HT-29 (cell line): Measurements from ENCODE around the gene ATP10A. TPM values are rescaled to one million over a fixed set of nuclear protein-coding genes. Genes with fewer than 3 reads are reported as not detected.

Experiments used
- DNase-seq: peaks from one replicate; pipeline ENCODE4 v3.0.0-alpha.2; 2015; ENCODE audit warnings: low spot score
- total RNA-seq: library from RNA; depleted of rRNA; stranded (reverse); fragments of >200 nt; shearing (Covaris generic); gene quantifications from 2 replicates; pipeline ENCODE4 v1.2.3, GENCODE V29; 2014; rRNA removed

ATP10A gene
- not detected in 2 replicates for total RNA-seq

GRCh38 chr15:25863111-25863967 lies at the start of gene ATP10A:
ATP10A (minus strand) TSS chr15:25863327; CDS start chr15:25863096, 231 bp downstream.
- no peak for DNase-seq

DNA sequence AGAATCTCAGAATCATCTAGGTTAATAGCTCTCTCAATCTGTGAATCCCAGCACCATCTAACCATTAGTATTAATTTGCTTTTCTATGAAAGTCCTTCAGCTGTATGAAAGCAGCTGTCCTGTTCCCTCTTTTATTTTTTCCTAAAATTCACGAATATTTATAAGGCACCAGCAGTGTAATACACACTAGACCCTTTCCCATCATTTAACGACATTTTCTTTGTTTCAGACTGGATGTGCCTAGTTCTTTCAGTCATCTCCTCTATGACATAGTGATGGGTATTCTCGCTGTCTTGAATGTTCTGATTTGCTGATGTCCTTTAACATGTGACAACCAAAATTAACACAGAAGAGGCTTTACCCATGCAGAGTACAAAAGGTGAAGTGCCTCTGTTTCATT lies 48.9 kb upstream of the ATP10A start:
- no peak for DNase-seq

DNA sequence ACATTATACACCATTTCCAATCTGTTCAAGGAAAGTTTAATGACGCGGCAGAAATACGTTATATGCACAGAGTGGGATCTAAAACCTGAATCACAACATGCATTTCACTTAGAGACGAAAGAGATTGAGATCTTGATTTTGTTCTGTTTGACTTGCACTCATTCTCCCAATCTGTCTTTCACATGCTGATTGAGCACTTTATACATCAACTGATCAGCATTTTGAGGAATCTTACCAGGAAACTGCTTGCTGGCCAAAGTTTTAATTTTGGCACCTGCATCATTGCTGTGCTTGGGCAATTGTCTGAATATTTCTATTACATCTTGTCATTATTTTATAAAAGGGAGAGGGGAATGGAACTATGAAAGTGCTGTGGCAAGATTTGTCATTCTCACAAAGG lies 47.7 kb upstream of the ATP10A start:
- DNase-seq, result no peak

DNA sequence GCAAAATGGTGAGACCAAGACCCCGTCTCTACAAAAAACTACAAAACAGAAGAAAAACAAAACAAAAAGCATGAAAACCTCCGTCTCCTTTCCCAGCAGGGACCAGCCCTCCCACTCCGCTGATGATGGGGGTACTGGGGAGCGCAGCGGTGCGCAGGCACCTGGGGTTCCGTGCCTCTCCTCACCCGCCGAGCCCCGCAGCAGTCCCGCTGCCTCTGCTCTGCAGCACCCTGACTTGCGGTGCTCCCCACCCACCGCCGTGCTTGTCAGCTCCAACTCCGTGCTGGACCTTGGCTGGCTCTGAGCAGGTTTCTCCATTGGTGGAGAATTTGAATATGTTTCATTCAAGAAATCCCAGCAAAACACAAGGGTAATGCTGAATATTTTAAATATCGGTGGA lies 46.7 kb upstream of the ATP10A start:
- no peak for DNase-seq

- no peak for DNase-seq
Measured at GRCh38 chr15:25909325-25909724, 46.2 kb upstream of the ATP10A start.

DNA sequence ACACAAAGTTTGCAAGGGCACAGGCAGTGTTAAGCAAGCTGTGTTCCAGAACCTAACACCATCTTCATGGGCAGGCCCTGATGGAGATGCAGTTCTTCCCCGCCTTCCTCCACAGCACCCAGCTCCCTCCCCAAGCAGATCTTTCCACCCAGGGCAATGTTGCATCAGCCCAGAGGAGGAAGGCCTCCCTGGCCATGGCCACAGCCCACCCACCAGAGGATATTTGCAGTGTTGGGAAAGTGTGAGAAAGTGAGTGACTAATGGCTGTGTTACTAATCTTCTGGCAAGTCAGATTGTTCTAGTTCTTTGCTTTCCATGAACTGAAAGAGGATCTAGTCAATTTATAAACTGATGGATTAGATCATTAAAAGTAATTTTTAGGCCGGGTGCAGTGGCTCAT lies 42.0 kb upstream of the ATP10A start:
- DNase-seq, result no peak

GRCh38 chr15:25903024-25903581 lies 40.0 kb upstream of the ATP10A start:
- DNase-seq, result no peak

- no peak for DNase-seq
Measured at GRCh38 chr15:25901811-25902605, 38.9 kb upstream of the ATP10A start.

GRCh38 chr15:25900901-25901300 lies 37.8 kb upstream of the ATP10A start:
- DNase-seq, result no peak

DNA sequence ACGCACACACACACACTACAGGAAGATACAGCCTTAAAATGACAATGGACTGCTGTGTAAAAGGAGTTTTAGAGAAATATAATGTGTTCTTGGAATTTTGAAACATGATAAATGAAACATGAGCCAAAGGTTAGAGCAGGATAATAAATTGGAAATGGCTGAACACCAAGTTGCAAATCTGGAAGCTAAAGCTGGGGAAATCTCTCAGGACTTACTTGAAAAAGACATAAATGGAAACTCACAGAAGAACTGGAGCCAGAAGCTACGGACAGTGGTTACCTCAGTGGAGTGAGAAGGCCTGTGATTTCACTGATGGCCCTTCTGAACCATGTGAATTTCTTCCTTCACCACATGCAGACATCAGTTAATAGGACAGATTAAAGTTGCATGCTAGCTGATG lies 37.3 kb upstream of the ATP10A start:
- no peak for DNase-seq

DNA sequence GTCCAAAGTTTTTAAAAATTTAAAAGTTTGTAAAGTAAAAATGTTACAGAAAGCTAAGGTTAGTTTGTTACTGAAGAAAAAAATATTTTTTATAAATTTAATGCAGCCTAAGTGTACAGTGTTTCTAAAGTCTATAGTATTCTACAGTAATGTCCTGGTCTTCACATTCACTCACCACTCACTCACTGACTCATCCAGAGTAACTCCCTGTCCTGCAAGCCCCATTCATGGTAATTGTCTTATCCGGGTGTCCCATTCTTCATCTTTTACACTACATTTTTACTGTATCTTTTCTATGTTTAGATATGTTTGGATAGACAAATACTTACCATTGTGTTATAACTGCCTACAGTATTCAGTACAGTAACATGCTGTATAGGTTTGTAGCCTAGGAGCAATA lies 36.7 kb upstream of the ATP10A start:
- DNase-seq, result no peak

GRCh38 chr15:25897658-25898057 lies 34.5 kb upstream of the ATP10A start:
- no peak for DNase-seq

DNA sequence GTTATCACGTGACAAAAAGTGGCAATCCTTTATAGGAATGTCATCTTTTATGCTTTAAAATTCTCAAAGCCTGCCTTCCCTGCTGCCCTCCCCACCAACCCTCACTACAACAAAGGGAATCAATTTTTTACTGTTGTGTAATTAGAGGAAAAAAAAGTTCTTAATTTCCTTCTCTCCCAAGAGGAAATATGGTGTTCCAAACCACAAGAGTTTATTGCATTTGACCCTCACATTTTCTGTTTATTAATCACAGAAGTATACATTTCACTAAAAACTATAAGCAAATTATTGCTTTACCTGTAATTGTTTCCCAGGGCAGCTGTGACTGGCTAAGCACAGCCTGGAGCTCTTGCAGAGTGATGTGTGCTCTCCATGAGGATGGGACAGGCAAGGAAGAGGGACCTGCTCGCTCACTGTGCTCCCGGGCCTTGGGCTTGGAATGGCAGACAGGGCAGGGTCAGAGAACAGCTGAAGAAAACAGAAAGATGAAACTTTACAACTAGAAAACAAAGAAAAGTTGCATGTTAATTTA lies 31.3 kb upstream of the ATP10A start:
- no peak for DNase-seq

DNA sequence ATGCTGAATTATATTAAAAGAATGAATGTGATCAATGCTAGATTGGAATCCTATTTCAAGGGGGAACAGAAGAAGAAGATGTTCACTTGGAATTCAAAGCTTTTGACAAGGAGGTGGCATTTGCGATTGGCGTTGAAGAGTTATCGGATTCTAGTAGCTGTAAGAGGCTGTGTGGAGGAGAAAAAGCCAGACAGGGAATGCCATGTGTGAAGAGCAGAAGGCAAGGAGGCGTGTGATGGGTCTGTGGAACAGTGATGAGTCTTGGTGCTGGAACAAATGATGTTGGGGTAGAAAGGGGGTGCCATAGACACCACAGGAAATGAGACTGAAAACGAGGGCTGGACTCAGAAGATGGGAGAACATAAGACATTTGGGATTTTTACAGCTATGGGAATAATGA lies 30.5 kb upstream of the ATP10A start:
- DNase-seq, result no peak

- DNase-seq, result no peak
Measured at GRCh38 chr15:25892126-25892525, 29.0 kb upstream of the ATP10A start.

- no peak for DNase-seq
Measured at GRCh38 chr15:25891081-25891480, 28.0 kb upstream of the ATP10A start.

DNA sequence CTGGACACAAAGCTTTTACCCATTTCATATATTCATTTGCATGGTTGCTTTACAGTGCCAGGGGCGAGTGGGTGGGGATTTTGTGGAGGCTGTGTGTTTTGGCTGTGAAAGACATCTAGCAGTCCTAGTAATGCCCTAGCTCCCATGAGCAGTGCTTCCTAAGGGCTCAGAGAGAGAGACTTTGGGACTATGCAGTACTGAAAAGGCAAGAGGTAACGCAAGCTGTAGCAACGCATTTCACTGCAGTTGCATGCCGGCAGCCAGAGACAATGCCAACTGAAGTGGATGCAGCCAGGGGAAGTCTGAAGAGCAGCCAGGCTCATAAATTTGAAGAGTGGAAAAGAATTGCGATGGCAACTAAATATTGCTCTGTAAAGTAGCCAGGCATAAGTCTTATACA lies 27.4 kb upstream of the ATP10A start:
- DNase-seq, result no peak

- DNase-seq, result no peak
Measured at GRCh38 chr15:25887870-25888269, 24.7 kb upstream of the ATP10A start.

GRCh38 chr15:25886498-25887140 lies 23.5 kb upstream of the ATP10A start:
- no peak for DNase-seq

DNA sequence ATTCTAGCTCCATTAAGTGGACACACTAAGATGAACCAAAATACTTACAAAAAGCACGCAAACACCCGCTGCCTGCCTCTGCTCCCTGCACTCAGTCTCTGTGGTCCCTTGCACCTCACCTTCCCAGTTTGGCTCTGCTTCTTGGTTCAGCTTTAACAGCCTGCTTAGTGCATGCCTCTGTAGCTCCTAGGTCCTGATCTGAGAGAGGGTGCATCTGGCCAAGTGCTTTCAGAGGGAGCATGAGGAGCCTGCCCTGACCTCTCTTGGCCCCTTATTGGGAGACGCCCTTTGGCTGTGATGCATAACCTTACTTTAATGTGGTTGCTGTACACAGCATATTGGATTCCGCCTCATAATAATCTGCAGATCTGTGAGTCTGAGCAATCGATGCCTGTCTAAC lies 21.2 kb upstream of the ATP10A start:
- no peak for DNase-seq

DNA sequence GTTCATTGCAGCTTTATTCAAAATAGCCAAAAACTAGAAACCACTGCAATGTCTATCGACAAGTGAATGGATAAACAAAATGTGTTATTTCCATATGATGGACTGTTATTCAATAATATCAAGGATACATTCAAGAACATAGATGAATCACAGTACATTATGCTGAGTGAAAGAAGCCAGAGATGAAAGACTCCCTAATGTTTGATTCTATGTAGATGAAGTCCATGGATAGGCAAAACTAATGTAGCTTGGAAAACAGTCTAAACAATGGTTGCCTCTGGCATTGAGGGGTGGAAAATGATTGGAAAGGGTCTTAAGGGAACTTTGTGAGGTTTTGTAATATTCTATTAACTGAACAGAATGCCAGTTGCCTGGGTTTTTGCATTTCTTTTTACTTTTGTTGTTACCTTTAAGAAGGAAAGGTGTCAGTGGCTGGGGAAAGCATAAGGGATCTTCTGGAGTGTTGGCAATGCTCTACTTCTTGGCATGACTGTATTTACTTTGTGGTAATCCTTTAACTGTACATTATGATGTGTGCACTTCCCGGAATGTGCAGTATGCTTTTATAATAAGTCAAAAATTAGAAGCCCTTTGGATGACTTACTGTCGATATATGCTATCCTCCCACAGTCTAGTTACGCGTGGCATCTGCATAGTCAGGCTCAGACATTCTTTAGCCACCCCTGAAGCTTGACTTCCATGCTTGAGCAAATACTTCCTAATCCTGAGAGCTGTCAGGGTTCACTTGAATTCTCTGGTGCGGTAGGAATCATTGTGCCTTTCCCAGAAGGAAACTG lies 20.5 kb upstream of the ATP10A start:
- no peak for DNase-seq
